IgD-negative memory B cell (primary cell): Measurements from ENCODE around the gene IGFBP5. TPM values are rescaled to one million over a fixed set of nuclear protein-coding genes. Genes with fewer than 3 reads are reported as not detected.
A peak's percentile ranks its signal among the peaks of the same experiment; 100 is the strongest.

Source experiments
- H3K27ac Mint-ChIP-seq, 3 donors: one replicate each; pipeline ENCODE4 v1.8.0; 2020 to 2022; ENCODE audit warnings: mild to moderate bottlenecking in 3 of 3, mixed read lengths in 3 of 3, moderate library complexity in 1 of 3
- H3K27me3 Mint-ChIP-seq: one replicate; pipeline ENCODE4 v1.8.0; 2021; ENCODE audit warnings: mixed read lengths
- H3K36me3 Mint-ChIP-seq: one replicate; pipeline ENCODE4 v1.8.0; 2020; ENCODE audit warnings: mild to moderate bottlenecking, mixed read lengths
- H3K4me1 Mint-ChIP-seq, 3 donors: one replicate each; pipeline ENCODE4 v1.8.0; 2020 to 2022; ENCODE audit warnings: mixed read lengths in 3 of 3, mild to moderate bottlenecking in 1 of 3
- H3K4me3 Mint-ChIP-seq, 4 donors: one replicate each; pipeline ENCODE4 v1.8.0; 2020 to 2022; ENCODE audit warnings: mild to moderate bottlenecking in 4 of 4, mixed read lengths in 4 of 4, moderate library complexity in 3 of 4
- H3K9me3 Mint-ChIP-seq, 3 donors: one replicate each; pipeline ENCODE4 v1.8.0; 2020 to 2021; ENCODE audit warnings: mixed read lengths in 3 of 3, mild to moderate bottlenecking in 1 of 3
- polyA plus RNA-seq: library from polyadenylated mRNA; unstranded; fragments of 300-500 nt; fragmentation: Illumina TruSeq; gene quantifications from one replicate; pipeline ENCODE4 v1.2.3, GENCODE V29; 2021

IGFBP5 gene
- polyA plus RNA-seq, 1 donor from 2014 or later, result not detected

- peaks cover 0 to 4% (median 0%) of the 10 kb centered on the region in 3 donors for H3K4me1 Mint-ChIP-seq
- no peaks in the 10 kb centered on the region for H3K9me3 Mint-ChIP-seq
- no peaks in the 10 kb centered on the region for H3K36me3 Mint-ChIP-seq
- H3K27me3 Mint-ChIP-seq, result peaks cover 31% of the 10 kb centered on the region
- no peak overlapping the region for H3K27ac Mint-ChIP-seq
- H3K4me3 Mint-ChIP-seq, result no peak overlapping the region
Observed at GRCh38 chr2:216698895-216699294, 3.5 kb upstream of the IGFBP5 start.

GRCh38 chr2:216698293-216698692 is 2.9 kb upstream of the IGFBP5 start:
- H3K27me3 Mint-ChIP-seq, result peaks cover 34% of the 10 kb centered on the region
- no peak overlapping the region for H3K4me3 Mint-ChIP-seq
- H3K9me3 Mint-ChIP-seq, result no peaks in the 10 kb centered on the region
- H3K4me1 Mint-ChIP-seq, result peaks cover 0 to 7% (median 0%) of the 10 kb centered on the region in 3 donors
- H3K36me3 Mint-ChIP-seq, result no peaks in the 10 kb centered on the region
- no peak overlapping the region for H3K27ac Mint-ChIP-seq

GRCh38 chr2:216696751-216697560 is 1.6 kb upstream of the IGFBP5 start:
- Mint-ChIP-seq H3K27me3 (peaks cover 43% of the 10 kb centered on the region), H3K27ac (no peak overlapping the region), H3K4me1 (peaks cover 5 to 15% (median 6%) of the 10 kb centered on the region in 3 donors), H3K36me3 (no peaks in the 10 kb centered on the region), H3K4me3 (no peak overlapping the region), H3K9me3 (no peaks in the 10 kb centered on the region)

GRCh38 chr2:216696321-216696720 is 972 bp upstream of the IGFBP5 start:
- H3K36me3 Mint-ChIP-seq, result no peaks in the 10 kb centered on the region

GRCh38 chr2:216694826-216695217 is 527 bp downstream of the IGFBP5 start:
- Mint-ChIP-seq H3K9me3 (no peaks in the 10 kb centered on the region), H3K27ac (no peak overlapping the region), H3K4me3 (no peak overlapping the region), H3K36me3 (no peaks in the 10 kb centered on the region), H3K4me1 (peaks cover 9 to 23% (median 13%) of the 10 kb centered on the region in 3 donors), H3K27me3 (peaks cover 58% of the 10 kb centered on the region)

More at GRCh38 chr2:216696321-216696720, 972 bp upstream of the IGFBP5 start:
- Mint-ChIP-seq H3K9me3 (no peaks in the 10 kb centered on the region), H3K27me3 (peaks cover 48% of the 10 kb centered on the region), H3K4me3 (no peak overlapping the region), H3K27ac (no peak overlapping the region), H3K4me1 (peaks cover 8 to 19% (median 9%) of the 10 kb centered on the region in 3 donors)

GRCh38 chr2:216694082-216694825 is 1.1 kb downstream of the IGFBP5 start:
- H3K4me3 Mint-ChIP-seq, result peak overlapping the region in 3 of 4 donors; percentile 48 to 75 (median 71)
- H3K27me3 Mint-ChIP-seq, result peaks cover 63% of the 10 kb centered on the region
- no peaks in the 10 kb centered on the region for H3K9me3 Mint-ChIP-seq
- no peaks in the 10 kb centered on the region for H3K36me3 Mint-ChIP-seq
- H3K4me1 Mint-ChIP-seq, result peaks cover 9 to 23% (median 13%) of the 10 kb centered on the region in 3 donors
- H3K27ac Mint-ChIP-seq, result peak overlapping the region in 1 of 3 donors; percentile 85

GRCh38 chr2:216693414-216694080 is 1.8 kb downstream of the IGFBP5 start:
- no peaks in the 10 kb centered on the region for H3K9me3 Mint-ChIP-seq
- no peaks in the 10 kb centered on the region for H3K36me3 Mint-ChIP-seq
- peaks cover 67% of the 10 kb centered on the region for H3K27me3 Mint-ChIP-seq
- H3K4me1 Mint-ChIP-seq, result peaks cover 9 to 23% (median 13%) of the 10 kb centered on the region in 3 donors
- peak overlapping the region in 1 of 3 donors; percentile 85 for H3K27ac Mint-ChIP-seq
- H3K4me3 Mint-ChIP-seq, result peak overlapping the region in 3 of 4 donors; percentile 57 to 75 (median 71)

- no peaks in the 10 kb centered on the region for H3K36me3 Mint-ChIP-seq
- peak overlapping the region in 2 of 3 donors; percentile 53 to 71 for H3K27ac Mint-ChIP-seq
- peaks cover 9 to 23% (median 13%) of the 10 kb centered on the region in 3 donors for H3K4me1 Mint-ChIP-seq
- peak overlapping the region; percentile 67 to 86 (median 74) for H3K4me3 Mint-ChIP-seq
- peaks cover 66% of the 10 kb centered on the region for H3K27me3 Mint-ChIP-seq
- H3K9me3 Mint-ChIP-seq, result no peaks in the 10 kb centered on the region
Observed at GRCh38 chr2:216692636-216693413, 2.5 kb downstream of the IGFBP5 start.

- Mint-ChIP-seq H3K36me3 (no peaks in the 10 kb centered on the region), H3K4me3 (peak overlapping the region in 2 of 4 donors; percentile 37 to 75), H3K4me1 (peaks cover 9 to 20% (median 13%) of the 10 kb centered on the region in 3 donors), H3K27ac (no peak overlapping the region), H3K27me3 (peaks cover 59% of the 10 kb centered on the region), H3K9me3 (no peaks in the 10 kb centered on the region)
Observed at GRCh38 chr2:216690853-216691741, 4.3 kb downstream of the IGFBP5 start.

- H3K4me3 Mint-ChIP-seq, result no peak overlapping the region
- no peak overlapping the region for H3K27ac Mint-ChIP-seq
- H3K9me3 Mint-ChIP-seq, result no peaks in the 10 kb centered on the region
- peaks cover 55% of the 10 kb centered on the region for H3K27me3 Mint-ChIP-seq
- peaks cover 9 to 20% (median 13%) of the 10 kb centered on the region in 3 donors for H3K4me1 Mint-ChIP-seq
- H3K36me3 Mint-ChIP-seq, result no peaks in the 10 kb centered on the region
Observed at GRCh38 chr2:216690456-216690852, 4.9 kb downstream of the IGFBP5 start.

GRCh38 chr2:216689397-216689796 is 6.0 kb downstream of the IGFBP5 start:
- H3K4me1 Mint-ChIP-seq, result peaks cover 9 to 20% (median 13%) of the 10 kb centered on the region in 3 donors
- H3K36me3 Mint-ChIP-seq, result no peaks in the 10 kb centered on the region
- peak overlapping the region in 1 of 4 donors; percentile 51 for H3K4me3 Mint-ChIP-seq
- peaks cover 53% of the 10 kb centered on the region for H3K27me3 Mint-ChIP-seq
- H3K9me3 Mint-ChIP-seq, result no peaks in the 10 kb centered on the region
- no peak overlapping the region for H3K27ac Mint-ChIP-seq

GRCh38 chr2:216688731-216689340 is 6.5 kb downstream of the IGFBP5 start:
- no peaks in the 10 kb centered on the region for H3K9me3 Mint-ChIP-seq
- H3K27me3 Mint-ChIP-seq, result peaks cover 50% of the 10 kb centered on the region
- H3K4me3 Mint-ChIP-seq, result no peak overlapping the region
- H3K36me3 Mint-ChIP-seq, result no peaks in the 10 kb centered on the region
- peaks cover 9 to 18% (median 13%) of the 10 kb centered on the region in 3 donors for H3K4me1 Mint-ChIP-seq
- H3K27ac Mint-ChIP-seq, result no peak overlapping the region

- Mint-ChIP-seq H3K36me3 (no peaks in the 10 kb centered on the region), H3K4me3 (no peak overlapping the region), H3K27me3 (peaks cover 50% of the 10 kb centered on the region)
Observed at GRCh38 chr2:216687646-216688045, 7.7 kb downstream of the IGFBP5 start.

More at GRCh38 chr2:216687646-216688045, 7.7 kb downstream of the IGFBP5 start:
- H3K4me1 Mint-ChIP-seq, result peaks cover 6 to 13% (median 10%) of the 10 kb centered on the region in 3 donors
- H3K9me3 Mint-ChIP-seq, result no peaks in the 10 kb centered on the region
- no peak overlapping the region for H3K27ac Mint-ChIP-seq
